ENCODE measurements around the gene FMR1.
A peak's percentile ranks its signal among the peaks of the same experiment; 100 is the strongest.

FMR1 gene

GRCh38 chrX:147910607-147911006, 1.1 kb upstream of the FMR1 start:
- TF ChIP-seq CTCF (IDR thresholded peaks at IDR 0.05; ENCODE audit: low read depth, low read length, missing control alignments) = no peak
- Histone ChIP-seq H3K27me3 (replicated peaks) (no peaks in the 10 kb centered on the region), H3K36me3 (replicated peaks) (no peaks in the 10 kb centered on the region), H3K27ac (no peak overlapping the region), H3K4me3 (ENCODE audit: low read depth, low read length) (no peak overlapping the region)
- in situ Hi-C loops (cut with HindIII; ENCODE audit: low pct_ligation_motif_present, low sequenced_read_pairs) = no loop called here
- DNase-seq = no peak

GRCh38 chrX:147912093-147912801, 528 bp downstream of the FMR1 start:
- in situ Hi-C loops (cut with HindIII; ENCODE audit: low pct_ligation_motif_present, low sequenced_read_pairs) = no loop called here
- peak overlapping the region; percentile 71 for H3K27ac ChIP-seq

GRCh38 chrX:147913570-147913969, 1.9 kb downstream of the FMR1 start:
- Histone ChIP-seq H3K27ac (no peak overlapping the region), H3K36me3 (replicated peaks) (no peaks in the 10 kb centered on the region), H3K4me3 (ENCODE audit: low read depth, low read length) (peak overlapping the region; percentile 67), H3K27me3 (replicated peaks) (no peaks in the 10 kb centered on the region)
- TF ChIP-seq CTCF (IDR thresholded peaks at IDR 0.05; ENCODE audit: low read depth, low read length, missing control alignments) = no peak
- no peak for DNase-seq
- in situ Hi-C loops (cut with HindIII; ENCODE audit: low pct_ligation_motif_present, low sequenced_read_pairs) = no loop called here

More at GRCh38 chrX:147912093-147912801, 528 bp downstream of the FMR1 start:
- TF ChIP-seq CTCF (IDR thresholded peaks at IDR 0.05; ENCODE audit: low read depth, low read length, missing control alignments) = no peak
- H3K36me3 ChIP-seq (replicated peaks) = no peaks in the 10 kb centered on the region
- DNase-seq = peak; percentile 14
- H3K4me3 ChIP-seq (ENCODE audit: low read depth, low read length) = peak overlapping the region; percentile 67
- no peaks in the 10 kb centered on the region for H3K27me3 ChIP-seq (replicated peaks)

GRCh38 chrX:147914591-147914990, 2.9 kb downstream of the FMR1 start:
- in situ Hi-C loops (cut with HindIII; ENCODE audit: low pct_ligation_motif_present, low sequenced_read_pairs) = no loop called here
- Histone ChIP-seq H3K27me3 (replicated peaks) (no peaks in the 10 kb centered on the region), H3K27ac (no peak overlapping the region), H3K4me3 (ENCODE audit: low read depth, low read length) (no peak overlapping the region), H3K36me3 (replicated peaks) (no peaks in the 10 kb centered on the region)
- TF ChIP-seq CTCF (IDR thresholded peaks at IDR 0.05; ENCODE audit: low read depth, low read length, missing control alignments) = no peak
- DNase-seq = no peak

- DNase-seq = no peak
- in situ Hi-C loops (cut with HindIII; ENCODE audit: low pct_ligation_motif_present, low sequenced_read_pairs) = no loop called here
- TF ChIP-seq CTCF (IDR thresholded peaks at IDR 0.05; ENCODE audit: low read depth, low read length, missing control alignments) = no peak
These were observed 4.8 kb downstream of the FMR1 start for GRCh38 chrX:147916375-147916968.

More at GRCh38 chrX:147916375-147916968, 4.8 kb downstream of the FMR1 start:
- Histone ChIP-seq H3K27ac (no peak overlapping the region), H3K4me3 (ENCODE audit: low read depth, low read length) (no peak overlapping the region), H3K27me3 (replicated peaks) (no peaks in the 10 kb centered on the region), H3K36me3 (replicated peaks) (no peaks in the 10 kb centered on the region)

Data from brain microvascular endothelial cell (primary cell).